CD4-positive, alpha-beta memory T cell (primary cell): ENCODE data around the gene MICA. TPM values are rescaled to one million over a fixed set of nuclear protein-coding genes. Genes with fewer than 3 reads are reported as not detected.

ENCODE experiments used
- CTCF ChIA-PET: fragments of 350-600 bp; sonication (Branson Sonifier 250); formaldehyde crosslinking; loops from one replicate; lab custom pipeline; 2021; ENCODE audit warnings: inconsistent platforms; ENCODE audit not compliant: partially characterized antibody; lab: Charles Lee
- POLR2A ChIA-PET: fragments of 350-600 bp; sonication (Branson Sonifier 250); formaldehyde crosslinking; loops from one replicate; lab custom pipeline; 2021; ENCODE audit not compliant: partially characterized antibody; lab: Charles Lee
- DNase-seq, 5 donors: peaks; one replicate each; pipeline versions ENCODE4 v3.0.0 to v3.0.0-alpha.2; 2020 to 2022; ENCODE audit warnings: mixed read lengths in 1 of 5
- H3K27ac ChIP-seq: one replicate; pipeline ENCODE4 v1.7.0; 2013; ENCODE audit warnings: low read depth, low read length
- H3K27me3 ChIP-seq: 2 replicates; pipeline ENCODE4 v1.7.0; 2013; ENCODE audit warnings: mild to moderate bottlenecking, low read length, moderate library complexity; ENCODE audit not compliant: insufficient read depth
- H3K36me3 ChIP-seq: 2 replicates; pipeline ENCODE4 v1.7.0; 2013; ENCODE audit warnings: mild to moderate bottlenecking, low read length, moderate library complexity; ENCODE audit not compliant: insufficient read depth
- H3K4me1 ChIP-seq: 2 replicates; pipeline ENCODE4 v1.7.0; 2013; ENCODE audit warnings: mild to moderate bottlenecking, low read length, moderate library complexity; ENCODE audit not compliant: insufficient read depth
- H3K4me3 ChIP-seq, 2 donors: one replicate each; pipeline ENCODE4 v1.7.0; 2013; ENCODE audit warnings: low read length in 2 of 2, mild to moderate bottlenecking in 1 of 2
- H3K9me3 ChIP-seq, 2 donors: one replicate each; pipeline ENCODE4 v1.7.0; 2013; ENCODE audit warnings: low read length in 2 of 2, control low read depth in 1 of 2; ENCODE audit not compliant: control insufficient read depth in 1 of 2
- H3K27ac Mint-ChIP-seq, 7 donors: one replicate each; pipeline ENCODE4 v1.8.0; 2020 to 2021; ENCODE audit warnings: mixed read lengths in 7 of 7, mild to moderate bottlenecking in 6 of 7, inconsistent platforms in 3 of 7, moderate library complexity in 3 of 7
- H3K27me3 Mint-ChIP-seq, 2 donors: one replicate each; pipeline ENCODE4 v1.8.0; 2020 to 2021; ENCODE audit warnings: mixed read lengths in 2 of 2
- H3K36me3 Mint-ChIP-seq, 2 donors: one replicate each; pipeline ENCODE4 v1.8.0; 2020 to 2021; ENCODE audit warnings: mixed read lengths in 2 of 2, inconsistent platforms in 1 of 2, mild to moderate bottlenecking in 1 of 2
- H3K4me1 Mint-ChIP-seq, 4 donors: one replicate each; pipeline ENCODE4 v1.8.0; 2020 to 2021; ENCODE audit warnings: mixed read lengths in 4 of 4, mild to moderate bottlenecking in 1 of 4
- H3K4me3 Mint-ChIP-seq, 8 donors: one replicate each; pipeline ENCODE4 v1.8.0; 2020 to 2021; ENCODE audit warnings: mixed read lengths in 8 of 8, mild to moderate bottlenecking in 7 of 8, moderate library complexity in 6 of 8, inconsistent platforms in 3 of 8
- H3K9me3 Mint-ChIP-seq, 8 donors: one replicate each; pipeline ENCODE4 v1.8.0; 2020 to 2021; ENCODE audit warnings: mixed read lengths in 8 of 8, mild to moderate bottlenecking in 5 of 8, inconsistent platforms in 3 of 8, moderate library complexity in 1 of 8
- intact Hi-C: fragments of 100-400 bp; cut with micrococcal nuclease; formaldehyde crosslinking; loops from one replicate; pipeline ENCODE4 v1.15.1; 2023
- polyA plus RNA-seq, 2 donors: library from polyadenylated mRNA; unstranded; fragments of 300-500 nt; fragmentation: Illumina TruSeq; gene quantifications; one replicate each; pipeline ENCODE4 v1.2.3, GENCODE V29; 2021
- total RNA-seq, 2 experiments: library from RNA; stranded (reverse); gene quantifications; one replicate each; pipeline ENCODE4 v1.2.3, GENCODE V29; 2021

Gene MICA
- total and polyA plus RNA-seq, 4 experiments from 2014 or later: 3.5 to 21.2 (median 11.9) TPM

GRCh38 chr6:31378062-31378720 lies 25.2 kb upstream of the MICA start:
- H3K27me3 ChIP-seq: peaks cover 7% of the 10 kb centered on the region
- no peaks in the 10 kb centered on the region for H3K36me3 Mint-ChIP-seq
- H3K9me3 Mint-ChIP-seq: no peaks in the 10 kb centered on the region
- no peaks in the 10 kb centered on the region for H3K9me3 ChIP-seq
- no peak overlapping the region for H3K27ac ChIP-seq
- intact Hi-C loops: no loop called here
- H3K36me3 ChIP-seq: no peaks in the 10 kb centered on the region
- POLR2A ChIA-PET: no interaction called here
- CTCF ChIA-PET: interaction anchor here (0.7 to 0.9 kb wide), 2 partner anchors 12 to 184 kb away, joined by 3 to 4 read pairs; no protein-coding TSS in a partner anchor
- H3K27ac Mint-ChIP-seq: no peak overlapping the region
- H3K4me3 ChIP-seq: no peak overlapping the region
- peaks cover 13 to 14% of the 10 kb centered on the region in 2 donors for H3K27me3 Mint-ChIP-seq
- no peak overlapping the region for H3K4me3 Mint-ChIP-seq
- H3K4me1 ChIP-seq: no peaks in the 10 kb centered on the region
- no peaks in the 10 kb centered on the region for H3K4me1 Mint-ChIP-seq
- DNase-seq: no peak

GRCh38 chr6:31378721-31379103 lies 24.7 kb upstream of the MICA start:
- Histone ChIP-seq H3K27ac (no peak overlapping the region), H3K4me3 (no peak overlapping the region), H3K9me3 (no peaks in the 10 kb centered on the region), H3K4me1 (no peaks in the 10 kb centered on the region), H3K27me3 (peaks cover 7% of the 10 kb centered on the region), H3K36me3 (no peaks in the 10 kb centered on the region)
- ChIA-PET CTCF (no interaction called here), POLR2A (no interaction called here)
- Mint-ChIP-seq H3K27ac (no peak overlapping the region), H3K4me1 (no peaks in the 10 kb centered on the region), H3K9me3 (no peaks in the 10 kb centered on the region), H3K36me3 (no peaks in the 10 kb centered on the region), H3K4me3 (no peak overlapping the region), H3K27me3 (peaks cover 13 to 14% of the 10 kb centered on the region in 2 donors)
- intact Hi-C loops: no loop called here
- DNase-seq: no peak

- CTCF ChIA-PET: interaction anchor here (0.6 kb wide), 1 partner anchor 16 kb away, joined by 4 read pairs; no protein-coding TSS in a partner anchor
- Mint-ChIP-seq H3K27ac (no peak overlapping the region), H3K36me3 (no peaks in the 10 kb centered on the region), H3K4me1 (no peaks in the 10 kb centered on the region), H3K27me3 (peaks cover 13 to 14% of the 10 kb centered on the region in 2 donors), H3K4me3 (no peak overlapping the region), H3K9me3 (no peaks in the 10 kb centered on the region)
- Histone ChIP-seq H3K27ac (no peak overlapping the region), H3K27me3 (peaks cover 7% of the 10 kb centered on the region), H3K4me1 (no peaks in the 10 kb centered on the region), H3K36me3 (no peaks in the 10 kb centered on the region), H3K9me3 (no peaks in the 10 kb centered on the region), H3K4me3 (no peak overlapping the region)
- DNase-seq: no peak
- POLR2A ChIA-PET: no interaction called here
- intact Hi-C loops: no loop called here
These were observed 23.5 kb upstream of the MICA start for GRCh38 chr6:31379850-31380249.

- H3K27me3 Mint-ChIP-seq: peaks cover 10 to 14% of the 10 kb centered on the region in 2 donors
- H3K4me1 Mint-ChIP-seq: no peaks in the 10 kb centered on the region
These were observed 21.7 kb upstream of the MICA start for GRCh38 chr6:31381666-31382065.

GRCh38 chr6:31383149-31383548 lies 20.2 kb upstream of the MICA start:
- DNase-seq: no peak
- no peaks in the 10 kb centered on the region for H3K4me1 ChIP-seq
- Mint-ChIP-seq H3K9me3 (no peaks in the 10 kb centered on the region), H3K27me3 (peaks cover 7 to 8% of the 10 kb centered on the region in 2 donors), H3K27ac (no peak overlapping the region), H3K4me3 (no peak overlapping the region), H3K4me1 (no peaks in the 10 kb centered on the region), H3K36me3 (no peaks in the 10 kb centered on the region)
- no peaks in the 10 kb centered on the region for H3K36me3 ChIP-seq
- intact Hi-C loops: no loop called here
- CTCF ChIA-PET: interaction anchor here (0.9 to 3.1 kb wide), 2 partner anchors 16 to 254 kb away, joined by 3 to 12 read pairs; no protein-coding TSS in a partner anchor
- POLR2A ChIA-PET: no interaction called here
- H3K9me3 ChIP-seq: no peaks in the 10 kb centered on the region
- H3K4me3 ChIP-seq: no peak overlapping the region
- peaks cover 7% of the 10 kb centered on the region for H3K27me3 ChIP-seq
- H3K27ac ChIP-seq: no peak overlapping the region

More at GRCh38 chr6:31381666-31382065, 21.7 kb upstream of the MICA start:
- Mint-ChIP-seq H3K9me3 (no peaks in the 10 kb centered on the region), H3K27ac (no peak overlapping the region), H3K4me3 (no peak overlapping the region), H3K36me3 (no peaks in the 10 kb centered on the region)
- intact Hi-C loops: no loop called here
- POLR2A ChIA-PET: no interaction called here
- Histone ChIP-seq H3K9me3 (no peaks in the 10 kb centered on the region), H3K27ac (no peak overlapping the region), H3K27me3 (peaks cover 7% of the 10 kb centered on the region), H3K4me1 (no peaks in the 10 kb centered on the region), H3K36me3 (no peaks in the 10 kb centered on the region), H3K4me3 (no peak overlapping the region)
- no peak for DNase-seq
- CTCF ChIA-PET: interaction anchor here (3.1 kb wide), 1 partner anchor 15 kb away, joined by 12 read pairs; no protein-coding TSS in a partner anchor

- no peaks in the 10 kb centered on the region for H3K9me3 ChIP-seq
- H3K27ac ChIP-seq: no peak overlapping the region
- POLR2A ChIA-PET: no interaction called here
- Mint-ChIP-seq H3K36me3 (no peaks in the 10 kb centered on the region), H3K4me3 (no peak overlapping the region), H3K4me1 (no peaks in the 10 kb centered on the region), H3K27me3 (peaks cover 2% of the 10 kb centered on the region in 2 donors), H3K9me3 (no peaks in the 10 kb centered on the region), H3K27ac (no peak overlapping the region)
- no peak overlapping the region for H3K4me3 ChIP-seq
- no peaks in the 10 kb centered on the region for H3K4me1 ChIP-seq
- no peak for DNase-seq
- H3K36me3 ChIP-seq: no peaks in the 10 kb centered on the region
- peaks cover 2% of the 10 kb centered on the region for H3K27me3 ChIP-seq
- CTCF ChIA-PET: no interaction called here
- intact Hi-C loops: loop anchor here (5.0 kb wide), 1 partner anchor 248 kb away; the partner anchor contains the start of gene PSORS1C2
These were observed 18.4 kb upstream of the MICA start for GRCh38 chr6:31385041-31385440.

GRCh38 chr6:31386099-31386498 lies 17.3 kb upstream of the MICA start:
- Mint-ChIP-seq H3K27ac (no peak overlapping the region), H3K36me3 (no peaks in the 10 kb centered on the region), H3K9me3 (no peaks in the 10 kb centered on the region), H3K4me3 (no peak overlapping the region), H3K27me3 (no peaks in the 10 kb centered on the region), H3K4me1 (no peaks in the 10 kb centered on the region)
- no peaks in the 10 kb centered on the region for H3K36me3 ChIP-seq
- DNase-seq: no peak
- H3K9me3 ChIP-seq: no peaks in the 10 kb centered on the region
- POLR2A ChIA-PET: no interaction called here
- H3K4me1 ChIP-seq: no peaks in the 10 kb centered on the region
- CTCF ChIA-PET: interaction anchor here (1.1 kb wide), 1 partner anchor 56 kb away, joined by 3 read pairs; no protein-coding TSS in a partner anchor
- no peaks in the 10 kb centered on the region for H3K27me3 ChIP-seq
- H3K27ac ChIP-seq: no peak overlapping the region
- no peak overlapping the region for H3K4me3 ChIP-seq
- intact Hi-C loops: loop anchor here (5.0 kb wide), 1 partner anchor 249 kb away; the partner anchor contains the start of gene PSORS1C2
